ENCODE data around the gene NRG4.
"Not testable (repeated sequence)": the region's sequence is repeated elsewhere in the genome, so short reads cannot be mapped to it uniquely, and the experiment has no call there.

The NRG4 gene

DNA sequence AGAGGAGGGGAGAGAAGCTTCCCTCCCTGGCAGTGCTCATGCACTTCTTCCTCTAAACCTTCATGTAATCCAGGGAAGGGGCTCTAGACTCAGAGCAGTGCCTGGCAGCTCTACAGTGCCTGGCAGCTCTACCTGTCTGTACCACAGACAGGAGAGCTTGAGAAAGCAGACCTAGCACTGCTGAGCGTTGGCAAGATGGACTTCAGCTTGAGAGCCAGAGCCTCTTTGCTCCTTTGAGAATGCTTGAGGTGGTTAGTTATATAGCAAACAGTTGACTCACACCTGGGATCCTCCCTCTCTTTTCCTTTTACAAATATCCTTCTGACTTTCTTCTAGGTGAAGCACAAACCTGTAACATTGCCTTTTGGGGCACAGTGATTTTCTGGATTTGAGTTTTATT is 87.6 kb downstream of the NRG4 start:
- TF ChIP-seq, protein P1, sequence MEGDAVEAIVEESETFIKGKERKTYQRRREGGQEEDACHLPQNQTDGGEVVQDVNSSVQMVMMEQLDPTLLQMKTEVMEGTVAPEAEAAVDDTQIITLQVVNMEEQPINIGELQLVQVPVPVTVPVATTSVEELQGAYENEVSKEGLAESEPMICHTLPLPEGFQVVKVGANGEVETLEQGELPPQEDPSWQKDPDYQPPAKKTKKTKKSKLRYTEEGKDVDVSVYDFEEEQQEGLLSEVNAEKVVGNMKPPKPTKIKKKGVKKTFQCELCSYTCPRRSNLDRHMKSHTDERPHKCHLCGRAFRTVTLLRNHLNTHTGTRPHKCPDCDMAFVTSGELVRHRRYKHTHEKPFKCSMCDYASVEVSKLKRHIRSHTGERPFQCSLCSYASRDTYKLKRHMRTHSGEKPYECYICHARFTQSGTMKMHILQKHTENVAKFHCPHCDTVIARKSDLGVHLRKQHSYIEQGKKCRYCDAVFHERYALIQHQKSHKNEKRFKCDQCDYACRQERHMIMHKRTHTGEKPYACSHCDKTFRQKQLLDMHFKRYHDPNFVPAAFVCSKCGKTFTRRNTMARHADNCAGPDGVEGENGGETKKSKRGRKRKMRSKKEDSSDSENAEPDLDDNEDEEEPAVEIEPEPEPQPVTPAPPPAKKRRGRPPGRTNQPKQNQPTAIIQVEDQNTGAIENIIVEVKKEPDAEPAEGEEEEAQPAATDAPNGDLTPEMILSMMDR (IDR thresholded peaks at IDR 0.05; ENCODE audit: extremely low read depth, missing control alignments): no peak
- DNase-seq (ENCODE audit: low spot score): no peak

DNA sequence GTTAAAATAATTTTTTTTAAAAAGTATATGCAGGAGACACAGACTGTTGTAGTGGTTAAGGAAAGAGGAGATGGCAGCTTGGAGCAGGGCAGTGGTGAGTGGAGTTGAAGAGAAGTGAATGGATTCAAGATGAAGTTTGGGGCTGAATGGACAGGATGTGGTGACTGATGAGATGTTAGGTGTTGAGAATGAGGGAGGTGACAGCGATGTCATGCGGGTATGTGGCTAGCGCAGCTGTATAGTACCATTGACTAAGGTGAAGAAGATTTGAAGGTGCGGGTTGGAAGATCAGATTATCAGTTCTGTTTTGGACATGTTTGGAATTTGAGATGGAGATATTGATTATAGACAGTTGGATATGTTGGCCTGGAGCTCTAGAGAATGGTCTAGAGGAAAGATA is 88.5 kb downstream of the NRG4 start:
- no peak for DNase-seq (ENCODE audit: low spot score)
- TF ChIP-seq, protein P1 (IDR thresholded peaks at IDR 0.05; ENCODE audit: extremely low read depth, missing control alignments): no peak

DNA sequence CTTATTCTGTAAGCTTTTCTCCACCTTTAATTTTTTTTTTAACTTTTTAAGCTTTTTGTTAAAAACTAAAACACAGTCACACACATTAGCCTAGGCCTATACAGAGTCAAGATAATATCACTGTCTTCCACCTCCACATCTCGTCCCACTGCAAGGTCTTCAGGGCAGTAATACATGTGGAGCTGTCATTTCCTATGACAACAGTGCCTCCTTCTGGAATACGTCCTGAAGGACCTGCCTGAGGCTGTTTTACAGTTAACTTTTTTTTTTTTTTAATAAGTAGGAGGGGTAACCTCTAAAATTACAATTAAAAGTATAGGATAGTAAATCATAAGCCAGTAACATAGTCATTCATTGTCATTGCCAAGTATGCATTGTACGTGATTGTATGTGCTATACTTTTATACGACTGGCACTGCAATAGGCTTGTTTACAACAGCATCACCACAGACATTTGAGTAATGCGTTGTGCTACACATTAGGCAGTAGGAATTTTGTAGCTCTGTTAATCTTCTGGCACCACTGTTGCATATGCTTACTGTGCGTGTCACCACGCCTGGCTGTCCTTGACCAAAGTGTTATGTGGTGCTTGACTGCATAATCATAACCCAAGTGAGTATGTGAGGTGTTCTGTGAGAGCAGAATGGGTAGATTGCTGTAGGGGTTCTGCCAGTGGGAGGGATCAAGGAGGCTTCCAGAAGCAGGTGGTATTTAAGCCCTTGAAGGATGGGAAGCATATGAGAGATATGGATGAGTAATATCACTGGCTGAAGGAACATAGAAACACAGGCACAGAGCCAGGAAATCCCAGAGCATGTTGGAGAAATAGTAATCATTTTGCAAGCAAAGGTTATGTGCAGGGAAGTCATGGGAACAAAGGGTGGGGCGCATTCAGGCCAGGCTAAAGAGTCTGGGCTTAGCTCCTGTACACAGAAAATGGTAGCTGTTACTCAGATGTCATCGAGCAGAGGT is 90.2 kb downstream of the NRG4 start:
- TF ChIP-seq, protein P1 (IDR thresholded peaks at IDR 0.05; ENCODE audit: extremely low read depth, missing control alignments): no peak
- no peak for DNase-seq (ENCODE audit: low spot score)

DNA sequence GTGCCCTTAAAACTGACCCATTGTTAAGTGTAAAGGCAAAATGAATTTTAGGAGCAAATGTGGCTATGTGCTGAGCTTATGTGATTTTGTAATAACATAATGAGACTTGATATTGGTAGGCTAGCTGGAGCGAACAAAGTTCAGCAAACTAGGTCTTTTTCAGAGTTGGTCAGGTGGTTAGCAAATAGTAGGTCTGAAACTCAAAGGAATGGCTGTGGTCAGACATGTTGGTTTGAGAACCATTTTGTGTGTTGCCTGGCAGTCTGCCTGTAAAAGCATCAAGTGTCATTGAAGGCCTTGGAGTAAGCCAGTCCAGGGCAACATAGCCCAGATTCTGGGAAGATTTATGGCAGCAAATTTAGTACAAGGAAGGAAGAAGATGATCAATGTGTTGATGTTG is 92.1 kb downstream of the NRG4 start:
- TF ChIP-seq, protein P1 (IDR thresholded peaks at IDR 0.05; ENCODE audit: extremely low read depth, missing control alignments): no peak
- no peak for DNase-seq (ENCODE audit: low spot score)

DNA sequence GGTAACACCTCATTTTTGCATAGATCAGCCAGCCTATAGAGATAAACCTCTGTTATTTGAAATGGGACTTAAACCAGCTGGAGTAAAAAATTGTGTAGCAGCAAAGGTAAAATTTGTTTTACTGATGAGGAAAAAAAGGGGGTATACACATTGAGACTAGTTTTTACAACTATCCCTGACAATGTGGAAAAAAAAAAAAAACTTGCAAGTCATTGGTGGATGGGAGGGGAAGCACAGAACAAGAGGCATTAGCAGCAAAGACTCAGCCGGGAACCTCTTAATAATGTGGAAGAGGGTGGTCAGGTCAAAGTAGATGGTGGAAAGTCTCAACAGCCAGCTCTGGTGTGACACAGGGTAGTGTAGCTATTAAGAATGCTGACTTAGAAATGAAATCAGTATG is 94.1 kb downstream of the NRG4 start:
- TF ChIP-seq, protein P1 (IDR thresholded peaks at IDR 0.05; ENCODE audit: extremely low read depth, missing control alignments): no peak
- DNase-seq (ENCODE audit: low spot score): no peak

DNA sequence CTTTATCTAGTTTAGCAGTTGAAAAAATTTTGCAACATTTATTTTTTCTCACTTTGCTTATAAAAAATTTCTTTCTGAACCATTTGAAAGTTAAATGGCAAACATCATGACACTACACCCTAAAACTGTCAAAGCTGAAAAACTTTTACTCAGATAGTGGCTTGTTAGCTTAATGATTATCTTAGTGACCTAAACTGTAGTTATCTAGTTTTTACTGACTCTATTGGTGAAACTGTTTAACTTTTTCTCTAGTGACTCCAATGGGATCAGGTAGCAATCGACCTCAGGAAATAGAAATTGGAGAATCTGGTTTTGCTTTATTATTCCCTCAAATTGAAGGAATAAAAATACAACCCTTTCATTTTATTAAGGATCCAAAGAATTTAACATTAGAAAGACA is 95.2 kb downstream of the NRG4 start:
- DNase-seq (ENCODE audit: low spot score): no peak
- TF ChIP-seq, protein P1 (IDR thresholded peaks at IDR 0.05; ENCODE audit: extremely low read depth, missing control alignments): no peak

DNA sequence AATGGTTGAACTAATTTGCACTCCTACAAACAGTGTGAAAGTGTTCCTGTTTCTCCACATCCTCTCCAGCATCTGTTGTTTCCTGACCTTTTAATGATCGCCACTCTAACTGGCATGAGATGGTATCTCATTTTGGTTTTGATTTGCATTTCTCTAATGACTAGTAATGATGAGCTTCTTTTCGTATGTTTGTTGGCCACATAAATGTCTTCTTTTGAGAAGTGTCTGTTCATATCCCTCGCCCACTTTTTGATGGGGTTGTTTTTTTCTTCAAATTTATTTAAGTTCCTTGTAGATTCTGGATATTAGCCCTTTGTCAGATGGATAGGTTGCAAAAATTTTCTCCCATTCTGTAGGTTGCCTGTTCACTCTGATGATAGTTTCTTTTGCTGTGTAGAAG is 101.9 kb downstream of the NRG4 start:
- not testable (repeated sequence) for DNase-seq (ENCODE audit: low spot score)

DNA sequence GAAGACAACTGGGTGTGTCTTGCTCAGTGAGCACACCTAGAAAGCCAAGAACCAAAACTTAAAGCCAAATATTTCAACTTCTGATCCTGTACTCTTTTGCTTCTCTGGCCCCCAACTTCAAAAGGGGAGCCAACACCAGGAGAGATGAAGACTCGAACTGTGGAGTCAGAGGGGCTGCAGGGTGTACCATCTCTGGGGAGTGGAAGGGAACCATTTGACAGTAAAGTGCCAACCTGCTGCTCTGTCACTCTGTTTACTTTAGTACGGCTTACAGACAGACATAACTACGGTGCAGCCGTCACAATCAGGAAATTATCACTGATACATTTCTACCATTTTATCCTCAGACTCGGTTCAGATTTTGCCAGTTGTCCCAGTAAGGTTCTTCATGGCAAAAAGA is 107.0 kb downstream of the NRG4 start:
- no peak for DNase-seq (ENCODE audit: low spot score)
- TF ChIP-seq, protein P1 (IDR thresholded peaks at IDR 0.05; ENCODE audit: extremely low read depth, missing control alignments): no peak

All from GM20000 (cell line).